Measurements from ENCODE around the gene CD200.

CD200 gene

DNA sequence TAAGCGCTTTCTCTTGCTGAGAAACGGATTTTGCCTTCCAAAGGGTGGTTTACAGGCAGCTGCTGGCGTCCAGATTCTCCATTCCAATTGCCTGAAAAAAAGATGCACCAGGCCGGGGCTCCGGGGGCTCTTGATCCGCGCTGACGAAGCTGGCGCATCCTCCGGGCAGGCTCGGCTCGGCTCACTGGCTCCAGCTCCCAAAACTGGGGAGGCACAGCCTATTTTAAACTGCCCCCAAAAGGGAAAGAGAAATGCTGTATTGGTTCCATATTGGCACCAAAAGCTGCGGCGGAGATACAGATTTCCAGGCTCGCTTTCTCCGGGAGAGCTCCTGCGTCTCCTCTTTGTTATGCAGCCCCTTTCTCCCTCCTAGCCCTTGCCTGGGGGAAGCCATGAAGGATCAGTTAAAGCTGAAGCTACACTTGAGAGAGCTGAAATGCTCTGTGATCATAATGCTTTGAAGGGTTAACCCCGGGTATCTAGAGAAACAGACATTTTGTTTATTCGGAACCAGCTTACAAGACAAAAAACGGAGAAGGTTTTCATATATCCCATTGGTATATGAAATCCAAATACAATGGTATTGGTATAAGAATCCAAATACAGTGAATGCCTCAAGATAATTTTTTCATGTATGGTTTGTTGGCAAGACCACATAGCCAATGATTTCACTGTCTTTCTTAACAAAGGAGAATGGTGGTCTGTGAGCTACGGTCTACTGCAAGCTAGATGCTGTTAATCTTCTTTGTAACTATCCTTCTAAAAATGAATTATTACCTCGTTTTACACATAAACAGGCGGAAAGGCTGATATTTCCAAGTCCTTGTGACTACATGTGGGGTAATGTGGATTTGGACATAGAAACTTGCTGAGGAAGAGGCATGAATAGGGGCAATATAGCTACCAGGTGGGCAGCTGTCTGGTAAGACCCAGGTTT lies 693 bp downstream of the CD200 start:
- no peak overlapping the region for H3K27ac ChIP-seq (replicated peaks)
- no peaks in the 10 kb centered on the region for H3K27me3 ChIP-seq (ENCODE audit: insufficient read depth, poor library complexity, severe bottlenecking)
- TF ChIP-seq SPI1 (IDR thresholded peaks at IDR 0.05; ENCODE audit: borderline replicate concordance, low read depth) = no peak
- TF ChIP-seq, protein P1, sequence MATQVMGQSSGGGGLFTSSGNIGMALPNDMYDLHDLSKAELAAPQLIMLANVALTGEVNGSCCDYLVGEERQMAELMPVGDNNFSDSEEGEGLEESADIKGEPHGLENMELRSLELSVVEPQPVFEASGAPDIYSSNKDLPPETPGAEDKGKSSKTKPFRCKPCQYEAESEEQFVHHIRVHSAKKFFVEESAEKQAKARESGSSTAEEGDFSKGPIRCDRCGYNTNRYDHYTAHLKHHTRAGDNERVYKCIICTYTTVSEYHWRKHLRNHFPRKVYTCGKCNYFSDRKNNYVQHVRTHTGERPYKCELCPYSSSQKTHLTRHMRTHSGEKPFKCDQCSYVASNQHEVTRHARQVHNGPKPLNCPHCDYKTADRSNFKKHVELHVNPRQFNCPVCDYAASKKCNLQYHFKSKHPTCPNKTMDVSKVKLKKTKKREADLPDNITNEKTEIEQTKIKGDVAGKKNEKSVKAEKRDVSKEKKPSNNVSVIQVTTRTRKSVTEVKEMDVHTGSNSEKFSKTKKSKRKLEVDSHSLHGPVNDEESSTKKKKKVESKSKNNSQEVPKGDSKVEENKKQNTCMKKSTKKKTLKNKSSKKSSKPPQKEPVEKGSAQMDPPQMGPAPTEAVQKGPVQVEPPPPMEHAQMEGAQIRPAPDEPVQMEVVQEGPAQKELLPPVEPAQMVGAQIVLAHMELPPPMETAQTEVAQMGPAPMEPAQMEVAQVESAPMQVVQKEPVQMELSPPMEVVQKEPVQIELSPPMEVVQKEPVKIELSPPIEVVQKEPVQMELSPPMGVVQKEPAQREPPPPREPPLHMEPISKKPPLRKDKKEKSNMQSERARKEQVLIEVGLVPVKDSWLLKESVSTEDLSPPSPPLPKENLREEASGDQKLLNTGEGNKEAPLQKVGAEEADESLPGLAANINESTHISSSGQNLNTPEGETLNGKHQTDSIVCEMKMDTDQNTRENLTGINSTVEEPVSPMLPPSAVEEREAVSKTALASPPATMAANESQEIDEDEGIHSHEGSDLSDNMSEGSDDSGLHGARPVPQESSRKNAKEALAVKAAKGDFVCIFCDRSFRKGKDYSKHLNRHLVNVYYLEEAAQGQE (IDR thresholded peaks at IDR 0.05; ENCODE audit: insufficient replicate concordance, low read depth) = no peak
- TF ChIP-seq, protein P2, sequence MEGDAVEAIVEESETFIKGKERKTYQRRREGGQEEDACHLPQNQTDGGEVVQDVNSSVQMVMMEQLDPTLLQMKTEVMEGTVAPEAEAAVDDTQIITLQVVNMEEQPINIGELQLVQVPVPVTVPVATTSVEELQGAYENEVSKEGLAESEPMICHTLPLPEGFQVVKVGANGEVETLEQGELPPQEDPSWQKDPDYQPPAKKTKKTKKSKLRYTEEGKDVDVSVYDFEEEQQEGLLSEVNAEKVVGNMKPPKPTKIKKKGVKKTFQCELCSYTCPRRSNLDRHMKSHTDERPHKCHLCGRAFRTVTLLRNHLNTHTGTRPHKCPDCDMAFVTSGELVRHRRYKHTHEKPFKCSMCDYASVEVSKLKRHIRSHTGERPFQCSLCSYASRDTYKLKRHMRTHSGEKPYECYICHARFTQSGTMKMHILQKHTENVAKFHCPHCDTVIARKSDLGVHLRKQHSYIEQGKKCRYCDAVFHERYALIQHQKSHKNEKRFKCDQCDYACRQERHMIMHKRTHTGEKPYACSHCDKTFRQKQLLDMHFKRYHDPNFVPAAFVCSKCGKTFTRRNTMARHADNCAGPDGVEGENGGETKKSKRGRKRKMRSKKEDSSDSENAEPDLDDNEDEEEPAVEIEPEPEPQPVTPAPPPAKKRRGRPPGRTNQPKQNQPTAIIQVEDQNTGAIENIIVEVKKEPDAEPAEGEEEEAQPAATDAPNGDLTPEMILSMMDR (IDR thresholded peaks at IDR 0.05; ENCODE audit: insufficient read depth, low read length) = no peak
- no peak for TF ChIP-seq POLR2AphosphoS5 (IDR thresholded peaks at IDR 0.05; ENCODE audit: low read depth)
- TF ChIP-seq GABPA (IDR thresholded peaks at IDR 0.05; ENCODE audit: low read depth) = no peak
- no peak for DNase-seq (ENCODE audit: low read depth in 1 of 2, low spot score in 1 of 2)
- peak overlapping the region; percentile 50 for H3K4me3 ChIP-seq (replicated peaks; ENCODE audit: insufficient read depth, low read length)

DNA sequence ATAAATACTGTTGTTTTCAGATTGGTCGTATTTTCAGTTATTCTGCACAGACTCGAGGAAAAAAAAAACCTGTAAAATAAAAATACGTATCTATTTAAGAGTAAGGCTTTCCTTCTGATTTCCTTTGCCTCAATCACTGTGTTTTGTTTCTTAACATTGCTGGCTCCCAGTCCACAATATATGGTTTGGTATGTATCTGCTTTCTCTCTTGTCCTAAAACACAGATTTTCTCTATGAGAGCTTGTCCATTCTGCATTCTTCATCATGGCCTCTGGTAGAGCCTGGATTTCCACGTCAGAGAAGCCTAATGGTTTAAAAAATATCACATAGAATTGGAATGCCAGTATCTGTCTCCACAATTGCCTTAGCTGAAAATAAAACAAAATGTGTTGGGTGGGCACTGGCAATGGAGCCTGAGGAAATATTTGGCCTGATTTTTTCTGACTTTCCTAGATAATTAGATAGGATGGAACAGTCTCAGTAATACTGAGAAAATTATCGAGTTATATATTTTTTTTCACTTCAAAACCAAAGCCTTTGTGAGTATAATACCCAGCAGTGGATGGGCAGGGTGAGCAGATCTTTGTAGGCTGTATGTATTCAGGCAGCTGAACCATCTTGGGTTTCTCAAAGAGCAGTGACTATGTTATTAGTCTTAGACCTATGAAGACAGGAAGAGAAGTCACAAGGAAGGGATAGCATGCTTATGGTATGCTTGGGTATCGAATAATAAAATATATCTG lies 1.9 kb downstream of the CD200 start:
- Histone ChIP-seq H3K4me3 (replicated peaks; ENCODE audit: insufficient read depth, low read length) (no peak overlapping the region), H3K27ac (replicated peaks) (no peak overlapping the region), H3K27me3 (ENCODE audit: insufficient read depth, poor library complexity, severe bottlenecking) (no peaks in the 10 kb centered on the region)
- DNase-seq (ENCODE audit: low read depth in 1 of 2, low spot score in 1 of 2) = no peak
- TF ChIP-seq, protein P2 (IDR thresholded peaks at IDR 0.05; ENCODE audit: insufficient read depth, low read length) = no peak
- TF ChIP-seq SPI1 (IDR thresholded peaks at IDR 0.05; ENCODE audit: borderline replicate concordance, low read depth) = no peak
- TF ChIP-seq, protein P1 (IDR thresholded peaks at IDR 0.05; ENCODE audit: insufficient replicate concordance, low read depth) = no peak
- no peak for TF ChIP-seq GABPA (IDR thresholded peaks at IDR 0.05; ENCODE audit: low read depth)
- no peak for TF ChIP-seq POLR2AphosphoS5 (IDR thresholded peaks at IDR 0.05; ENCODE audit: low read depth)

DNA sequence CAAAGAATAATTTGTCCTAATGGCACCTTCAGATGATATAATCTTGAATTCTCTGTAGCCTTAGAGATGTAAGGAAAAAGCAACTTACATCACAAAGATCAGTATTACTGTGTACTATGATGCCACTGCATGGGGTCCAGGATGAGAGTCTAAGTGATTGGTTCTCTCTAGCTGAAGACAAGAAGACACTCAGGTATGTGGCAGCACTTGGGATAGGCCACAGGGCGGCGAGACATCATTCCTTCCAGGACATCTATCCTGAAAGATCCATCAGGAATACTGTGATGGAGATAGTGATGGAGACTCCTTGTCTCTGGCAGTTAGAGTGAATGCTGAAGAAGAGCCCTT lies 2.5 kb downstream of the CD200 start:
- no peak for DNase-seq (ENCODE audit: low read depth in 1 of 2, low spot score in 1 of 2)
- Histone ChIP-seq H3K27ac (replicated peaks) (no peak overlapping the region), H3K4me3 (replicated peaks; ENCODE audit: insufficient read depth, low read length) (no peak overlapping the region), H3K27me3 (ENCODE audit: insufficient read depth, poor library complexity, severe bottlenecking) (no peaks in the 10 kb centered on the region)
- TF ChIP-seq, protein P1 (IDR thresholded peaks at IDR 0.05; ENCODE audit: insufficient replicate concordance, low read depth) = no peak
- TF ChIP-seq GABPA (IDR thresholded peaks at IDR 0.05; ENCODE audit: low read depth) (no peak), SPI1 (IDR thresholded peaks at IDR 0.05; ENCODE audit: borderline replicate concordance, low read depth) (no peak), POLR2AphosphoS5 (IDR thresholded peaks at IDR 0.05; ENCODE audit: low read depth) (no peak)
- TF ChIP-seq, protein P2 (IDR thresholded peaks at IDR 0.05; ENCODE audit: insufficient read depth, low read length) = no peak

Measured in HL-60 (cell line).